ENCODE measurements around the gene PRLR.

The PRLR gene

GRCh38 chr5:35233601-35234000 is 3.3 kb upstream of the PRLR start:
- no peak for DNase-seq

- DNase-seq = no peak
These were observed 2.8 kb upstream of the PRLR start for GRCh38 chr5:35233121-35233520.

- no peak for DNase-seq
These were observed 1.8 kb upstream of the PRLR start for GRCh38 chr5:35232124-35232523.

- no peak for DNase-seq
These were observed 930 bp downstream of the PRLR start for GRCh38 chr5:35229076-35230037.

- no peak for DNase-seq
These were observed 2.0 kb downstream of the PRLR start for GRCh38 chr5:35228310-35228709.

- no peak for DNase-seq
These were observed 2.6 kb downstream of the PRLR start for GRCh38 chr5:35227720-35228119.

- DNase-seq = no peak
These were observed 6.4 kb downstream of the PRLR start for GRCh38 chr5:35223787-35224395.

- DNase-seq = no peak
These were observed 9.3 kb downstream of the PRLR start for GRCh38 chr5:35220967-35221366.

- DNase-seq = no peak
These were observed 11.3 kb downstream of the PRLR start for GRCh38 chr5:35218981-35219380.

GRCh38 chr5:35214051-35214450 is 16.2 kb downstream of the PRLR start:
- DNase-seq = no peak

GRCh38 chr5:35213608-35214007 is 16.7 kb downstream of the PRLR start:
- no peak for DNase-seq

- no peak for DNase-seq
These were observed 17.9 kb downstream of the PRLR start for GRCh38 chr5:35212122-35212982.

- DNase-seq = no peak
These were observed 20.4 kb downstream of the PRLR start for GRCh38 chr5:35209862-35210261.

- no peak for DNase-seq
These were observed 24.7 kb downstream of the PRLR start for GRCh38 chr5:35205606-35206005.

GRCh38 chr5:35205186-35205585 is 25.1 kb downstream of the PRLR start:
- DNase-seq = no peak

GRCh38 chr5:35203403-35203802 is 26.9 kb downstream of the PRLR start:
- DNase-seq = no peak

- DNase-seq = peak; percentile 50
These were observed 27.8 kb downstream of the PRLR start for GRCh38 chr5:35202319-35203111.

- DNase-seq = no peak
These were observed 29.0 kb downstream of the PRLR start for GRCh38 chr5:35201291-35201690.

GRCh38 chr5:35199886-35200285 is 30.4 kb downstream of the PRLR start:
- DNase-seq = no peak

GRCh38 chr5:35198686-35199085 is 31.6 kb downstream of the PRLR start:
- peak; percentile 22 for DNase-seq

- peak; percentile 85 for DNase-seq
These were observed 32.2 kb downstream of the PRLR start for GRCh38 chr5:35198075-35198474.

GRCh38 chr5:35197351-35197750 is 32.9 kb downstream of the PRLR start:
- no peak for DNase-seq

Data from fibroblast of skin of scalp (primary cell).